Ascending aorta (tissue), 2 donors: ENCODE data around the gene CD37. TPM values are rescaled to one million over a fixed set of nuclear protein-coding genes. Genes with fewer than 3 reads are reported as not detected.

Source experiments
- DNase-seq, 2 donors: peaks; one replicate each; pipeline ENCODE4 v3.0.0-alpha.2; 2019; ENCODE audit warnings: low spot score in 2 of 2
- H3K27ac ChIP-seq, 2 donors: fragments of 200-600 bp; sonication (generic); one replicate each; pipeline ENCODE4 v1.5.1; 2016 to 2017; ENCODE audit warnings: mild to moderate bottlenecking in 1 of 2
- H3K27me3 ChIP-seq: fragments of 200-600 bp; sonication (generic); one replicate; pipeline ENCODE4 v1.5.1; 2017
- H3K36me3 ChIP-seq, 2 donors: fragments of 200-600 bp; sonication (generic); one replicate each; pipeline ENCODE4 v1.5.1; 2016
- H3K4me1 ChIP-seq, 2 donors: fragments of 200-600 bp; sonication (generic); one replicate each; pipeline ENCODE4 v1.5.1; 2016 to 2017; ENCODE audit warnings: mild to moderate bottlenecking in 1 of 2
- H3K4me3 ChIP-seq, 2 donors: fragments of 200-600 bp; sonication (generic); one replicate each; pipeline ENCODE4 v1.5.1; 2016 to 2017; ENCODE audit warnings: mild to moderate bottlenecking in 1 of 2
- H3K9me3 ChIP-seq, 2 donors: fragments of 200-600 bp; sonication (generic); one replicate each; pipeline ENCODE4 v1.5.1; 2016
- CTCF ChIP-seq, 3 experiments: fragments of 200-600 bp in 2 of 3; fragments of 450-650 bp in 1 of 3; sonication (generic) in 2 of 3; IDR thresholded peaks; one replicate each; pipeline ENCODE4 v1.5.1; 2016 to 2019; ENCODE audit warnings: antibody characterized with exemption in 3 of 3, mild to moderate bottlenecking in 1 of 3, moderate library complexity in 1 of 3
- intact Hi-C: fragments of 100-400 bp; cut with DNase I; formaldehyde crosslinking; loops from one replicate; pipeline ENCODE4 v1.15.1; 2023
- total RNA-seq: library from RNA; depleted of rRNA; stranded (reverse); fragments of >200 nt; gene quantifications from one replicate; pipeline ENCODE4 v1.1.0, GENCODE V29; 2016

The CD37 gene
- total RNA-seq, 1 donor from 2014 or later = 15.6 TPM

GRCh38 chr19:49338023-49338677 lies 2.9 kb downstream of the CD37 start:
- Histone ChIP-seq H3K4me1 (peaks cover 6 to 14% of the 10 kb centered on the region in 2 donors), H3K36me3 (peaks cover 10 to 12% of the 10 kb centered on the region in 2 donors), H3K27me3 (no peaks in the 10 kb centered on the region), H3K4me3 (peak overlapping the region; percentile 44 to 67), H3K9me3 (no peaks in the 10 kb centered on the region), H3K27ac (no peak overlapping the region)
- intact Hi-C loops = no loop called here
- TF ChIP-seq CTCF (IDR thresholded peaks at IDR 0.05) = no peak
- peak in 1 of 2 donors; percentile 65 for DNase-seq

- peak in 1 of 2 donors; percentile 80 for DNase-seq
- TF ChIP-seq CTCF (IDR thresholded peaks at IDR 0.05) = no peak
- intact Hi-C loops = loop anchor here (1.0 kb wide), 1 partner anchor 25 kb away; the partner anchor contains the start of gene DKKL1
- Histone ChIP-seq H3K4me1 (peaks cover 6 to 14% of the 10 kb centered on the region in 2 donors), H3K4me3 (peak overlapping the region; percentile 44 to 67), H3K27me3 (no peaks in the 10 kb centered on the region), H3K27ac (peak overlapping the region; percentile 15 to 85), H3K9me3 (no peaks in the 10 kb centered on the region), H3K36me3 (peaks cover 13% of the 10 kb centered on the region in 2 donors)
These were observed 3.6 kb downstream of the CD37 start for GRCh38 chr19:49338691-49339300.

DNA sequence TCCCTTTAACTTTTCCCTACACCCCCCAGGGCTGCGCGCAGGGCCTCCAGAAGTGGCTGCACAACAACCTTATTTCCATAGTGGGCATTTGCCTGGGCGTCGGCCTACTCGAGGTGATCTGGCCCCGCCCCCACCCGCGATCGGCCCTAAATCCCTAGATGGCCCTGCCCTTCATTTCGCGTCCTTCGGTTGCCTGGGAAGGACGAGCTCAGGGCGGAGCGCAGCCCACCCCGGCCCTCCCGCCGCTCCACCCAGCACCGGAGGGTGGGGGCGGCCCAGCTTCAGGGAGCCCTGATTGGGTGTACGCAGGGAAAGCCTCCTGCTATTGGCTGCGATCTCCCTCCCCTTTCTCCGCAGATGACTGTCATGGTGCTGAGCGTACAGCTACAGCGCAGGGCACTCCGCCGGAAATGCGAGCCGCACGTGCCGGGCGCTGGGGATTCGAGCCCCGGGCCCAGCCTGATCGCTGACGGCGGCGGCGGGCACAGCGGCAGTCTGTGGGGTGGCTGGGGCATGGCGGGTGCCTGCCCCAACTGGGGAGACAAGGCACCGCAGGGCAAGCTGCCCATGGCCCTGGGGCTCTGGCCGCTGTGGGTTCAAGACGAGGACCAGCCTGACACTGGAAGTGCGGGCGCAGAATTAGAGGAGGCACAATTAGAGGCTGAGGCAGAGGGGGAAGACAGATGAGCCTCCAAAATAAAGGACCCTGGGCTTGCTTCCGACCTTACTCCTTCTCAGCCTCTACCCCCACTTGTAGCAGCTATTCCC lies 4.3 kb downstream of the CD37 start:
- DNase-seq = peak; percentile 68 to 94
- peak overlapping the region; percentile 85 to 86 for H3K27ac ChIP-seq
- peaks cover 6 to 14% of the 10 kb centered on the region in 2 donors for H3K4me1 ChIP-seq
- peak overlapping the region; percentile 44 to 67 for H3K4me3 ChIP-seq
- intact Hi-C loops = loop anchor here (1.0 kb wide), 1 partner anchor 24 kb away; the partner anchor contains the start of gene DKKL1
- peaks cover 13 to 20% of the 10 kb centered on the region in 2 donors for H3K36me3 ChIP-seq
- no peaks in the 10 kb centered on the region for H3K27me3 ChIP-seq
- TF ChIP-seq CTCF (IDR thresholded peaks at IDR 0.05) = no peak
- H3K9me3 ChIP-seq = no peaks in the 10 kb centered on the region

GRCh38 chr19:49340069-49340864 lies 5.1 kb downstream of the CD37 start:
- Histone ChIP-seq H3K27me3 (no peaks in the 10 kb centered on the region), H3K4me1 (peaks cover 6 to 14% of the 10 kb centered on the region in 2 donors), H3K9me3 (no peaks in the 10 kb centered on the region), H3K27ac (peak overlapping the region; percentile 85 to 86), H3K4me3 (peak overlapping the region; percentile 44 to 67), H3K36me3 (peaks cover 21 to 27% of the 10 kb centered on the region in 2 donors)
- no peak for TF ChIP-seq CTCF (IDR thresholded peaks at IDR 0.05)
- intact Hi-C loops = no loop called here
- peak in 1 of 2 donors; percentile 88 for DNase-seq
